Pancreas (tissue), 10 donors: Measurements from ENCODE around the gene MEF2B. TPM values are rescaled to one million over a fixed set of nuclear protein-coding genes. Genes with fewer than 3 reads are reported as not detected.

ENCODE experiments used
- ATAC-seq, 4 donors: fragments of 200-7000 bp; cut with Tn5 transposase; one replicate each; pipeline versions ENCODE4 v1.8.0 to v1.9.1; 2020; ENCODE audit warnings: mild to moderate bottlenecking in 4 of 4, moderate library complexity in 4 of 4
- DNase-seq, 6 donors: peaks; one replicate each; pipeline ENCODE4 v3.0.0-alpha.2; 2020
- FAIRE-seq: peaks from 2 replicates; lab custom pipeline; 2012; peaks lifted over from hg19 to GRCh38; lab: Jason Lieb, UNC
- H3K27ac ChIP-seq, 4 donors: fragments of 200-600 bp; sonication (generic); 1 replicate in 3 of 4; 2 replicates in 1 of 4; pipeline versions ENCODE4 v1.5.0 to v1.8.0; 2020
- H3K27me3 ChIP-seq, 4 donors: fragments of 200-600 bp; one replicate each; pipeline ENCODE4 v1.8.0; 2021
- H3K36me3 ChIP-seq, 3 donors: fragments of 200-600 bp; sonication (generic) in 1 of 3; one replicate each; pipeline versions ENCODE4 v1.5.0 to v1.8.0; 2020 to 2021
- H3K4me1 ChIP-seq, 3 donors: fragments of 200-600 bp; one replicate each; pipeline ENCODE4 v1.8.0; 2021
- H3K4me3 ChIP-seq, 4 donors: fragments of 200-600 bp; sonication (generic) in 2 of 4; one replicate each; pipeline versions ENCODE4 v1.5.0 to v1.8.0; 2020 to 2021
- H3K9me3 ChIP-seq, 4 donors: fragments of 200-600 bp; one replicate each; pipeline ENCODE4 v1.8.0; 2021
- CTCF ChIP-seq, 4 donors: fragments of 200-600 bp; sonication (generic) in 3 of 4; IDR thresholded peaks; one replicate each; pipeline versions ENCODE4 v1.5.0 to v1.8.0; 2021; ENCODE audit warnings: antibody characterized with exemption in 4 of 4
- WGBS, 2 donors: extraction: QIAGEN DNeasy Blood & Tissue Kit; methylation state at CpG; one replicate each; pipeline ENCODE4 v1.1.7; 2013; 5-methylcytosine and 5-hydroxymethylcytosine counted together
- intact Hi-C, 3 donors: fragments of 100-400 bp; cut with DNase I; formaldehyde crosslinking; loops; one replicate each; pipeline versions ENCODE4 v1.11.1 to v1.14.2; 2022
- polyA plus RNA-seq, 2 donors: library from polyadenylated mRNA; stranded (reverse); fragments of 200-250 nt; gene quantifications; one replicate each; pipeline ENCODE4 v1.2.3, GENCODE V29; 2013
- total RNA-seq, 6 donors: library from RNA; stranded (reverse); fragmentation: NEBNext Ultra II Directional in 4 of 6; extraction: Animal tissue kit (Norgen Biotek cat#: 25700) in 4 of 6; gene quantifications; one replicate each; pipeline versions ENCODE4 v1.2.1 to v1.2.4, GENCODE V29; 2021 to 2023
- donor health status: healthy with polysubstance abuse.
- donor health status: DM: no; HTN: no; CAD: no; lungs with moderate emphysema.
- donor health status: DM: no; HTN: no; CAD: no.
- donor health status: control.
- donor health status: control.
- donor health status: Bipolar disorder and iron deficiency.
- donor health status: DM: yes; HTN: yes; CAD: no.
- donor health status: DM: no; HTN: no; CAD: no.
- donor health status: DM: no; HTN: no; CAD: no.
- donor health status: DM: yes; HTN: yes; CAD: no.

MEF2B gene
- total and polyA plus RNA-seq, 8 donors, result 0.34 to 2.8 (median 0.98) TPM

- ATAC-seq, result no peak
- 87 to 91% methylated on average over 6 of the region's 6 CpGs for WGBS, 2 donors
- no peak overlapping the region for H3K27ac ChIP-seq
- no peak for TF ChIP-seq CTCF (IDR thresholded peaks at IDR 0.05)
- H3K4me1 ChIP-seq, result peaks cover 0 to 6% (median 0%) of the 10 kb centered on the region in 3 donors
- intact Hi-C loops, result loop anchor here in 1 of 3 donors (10.0 kb wide), 1 partner anchor 79 kb away; no protein-coding TSS in a partner anchor
- no peak for FAIRE-seq
- H3K36me3 ChIP-seq, result no peaks in the 10 kb centered on the region
- no peaks in the 10 kb centered on the region for H3K9me3 ChIP-seq
- H3K4me3 ChIP-seq, result no peak overlapping the region
- no peak for DNase-seq
- H3K27me3 ChIP-seq, result no peaks in the 10 kb centered on the region
These were observed 36.1 kb downstream of the MEF2B start for GRCh38 chr19:19133985-19134384.

- Histone ChIP-seq H3K4me1 (peaks cover 0 to 6% (median 0%) of the 10 kb centered on the region in 3 donors), H3K27ac (no peak overlapping the region), H3K4me3 (no peak overlapping the region), H3K9me3 (no peaks in the 10 kb centered on the region), H3K36me3 (no peaks in the 10 kb centered on the region), H3K27me3 (no peaks in the 10 kb centered on the region)
- whole genome bisulfite sequencing, 2 donors, result 97% methylated on average over 12 of the region's 12 CpGs
- TF ChIP-seq CTCF (IDR thresholded peaks at IDR 0.05), result no peak
- intact Hi-C loops, result loop anchor here in 1 of 3 donors (10.0 kb wide), 1 partner anchor 78 kb away; no protein-coding TSS in a partner anchor
- DNase-seq (no peak), ATAC-seq (no peak), FAIRE-seq (no peak)
These were observed 37.2 kb downstream of the MEF2B start for GRCh38 chr19:19132912-19133311.

GRCh38 chr19:19131989-19132388, 38.1 kb downstream of the MEF2B start:
- Histone ChIP-seq H3K9me3 (no peaks in the 10 kb centered on the region), H3K27ac (no peak overlapping the region), H3K4me3 (no peak overlapping the region), H3K36me3 (no peaks in the 10 kb centered on the region), H3K27me3 (no peaks in the 10 kb centered on the region), H3K4me1 (no peaks in the 10 kb centered on the region)
- WGBS, 2 donors, result 85 to 96% methylated on average over 3 of the region's 3 CpGs
- ATAC-seq (no peak), DNase-seq (no peak), FAIRE-seq (no peak)
- intact Hi-C loops, result loop anchor here in 1 of 3 donors (10.0 kb wide), 1 partner anchor 77 kb away; no protein-coding TSS in a partner anchor
- no peak for TF ChIP-seq CTCF (IDR thresholded peaks at IDR 0.05)

GRCh38 chr19:19126102-19126501, 44.0 kb downstream of the MEF2B start:
- no peak for ATAC-seq
- no peaks in the 10 kb centered on the region for H3K9me3 ChIP-seq
- intact Hi-C loops, result no loop called here
- H3K4me1 ChIP-seq, result no peaks in the 10 kb centered on the region
- no peaks in the 10 kb centered on the region for H3K36me3 ChIP-seq
- H3K27me3 ChIP-seq, result no peaks in the 10 kb centered on the region
- TF ChIP-seq CTCF (IDR thresholded peaks at IDR 0.05), result no peak
- FAIRE-seq, result no peak
- no peak overlapping the region for H3K4me3 ChIP-seq
- WGBS, 2 donors, result 96% methylated on average over 6 of the region's 6 CpGs
- H3K27ac ChIP-seq, result no peak overlapping the region
- no peak for DNase-seq

- no peaks in the 10 kb centered on the region for H3K27me3 ChIP-seq
- FAIRE-seq (no peak), DNase-seq (no peak), ATAC-seq (no peak)
- no peaks in the 10 kb centered on the region for H3K4me1 ChIP-seq
- no peaks in the 10 kb centered on the region for H3K36me3 ChIP-seq
- H3K4me3 ChIP-seq, result no peak overlapping the region
- H3K27ac ChIP-seq, result no peak overlapping the region
- TF ChIP-seq CTCF (IDR thresholded peaks at IDR 0.05), result no peak
- no peaks in the 10 kb centered on the region for H3K9me3 ChIP-seq
- intact Hi-C loops, result no loop called here
These were observed 46.7 kb downstream of the MEF2B start for GRCh38 chr19:19123386-19123785.
